Measurements from ENCODE around the gene ILF3. TPM values are rescaled to one million over a fixed set of nuclear protein-coding genes. Genes with fewer than 3 reads are reported as not detected.

The ILF3 gene
- total RNA-seq, 2 experiments from 2014 or later = 308 to 553 TPM

- Histone ChIP-seq H3K4me2 (ENCODE audit: low read length) (no peak overlapping the region), H3K79me2 (ENCODE audit: insufficient read depth, low read depth, low read length) (peaks cover 91% of the 10 kb centered on the region)
- CTCF ChIA-PET (ENCODE audit: unreplicated experiment) = no interaction called here
These were observed 42.2 kb upstream of the ILF3 start for GRCh38 chr19:10611907-10612306.

GRCh38 chr19:10612499-10613119 lies 41.5 kb upstream of the ILF3 start:
- peaks cover 91% of the 10 kb centered on the region for H3K79me2 ChIP-seq (ENCODE audit: insufficient read depth, low read depth, low read length)
- no peaks in the 10 kb centered on the region for H3K9me2 ChIP-seq (ENCODE audit: insufficient read depth, low read length)
- H3K27ac ChIP-seq (ENCODE audit: low read depth, low read length, poor library complexity, severe bottlenecking) = no peak overlapping the region
- H2AFZ ChIP-seq (ENCODE audit: low read length) = no peak overlapping the region
- no peak overlapping the region for H3K4me3 ChIP-seq (ENCODE audit: low read depth, low read length, poor library complexity, severe bottlenecking)
- intact Hi-C loops (cut with micrococcal nuclease; ENCODE audit: unreplicated experiment) = no loop called here
- TF ChIP-seq, protein P1, sequence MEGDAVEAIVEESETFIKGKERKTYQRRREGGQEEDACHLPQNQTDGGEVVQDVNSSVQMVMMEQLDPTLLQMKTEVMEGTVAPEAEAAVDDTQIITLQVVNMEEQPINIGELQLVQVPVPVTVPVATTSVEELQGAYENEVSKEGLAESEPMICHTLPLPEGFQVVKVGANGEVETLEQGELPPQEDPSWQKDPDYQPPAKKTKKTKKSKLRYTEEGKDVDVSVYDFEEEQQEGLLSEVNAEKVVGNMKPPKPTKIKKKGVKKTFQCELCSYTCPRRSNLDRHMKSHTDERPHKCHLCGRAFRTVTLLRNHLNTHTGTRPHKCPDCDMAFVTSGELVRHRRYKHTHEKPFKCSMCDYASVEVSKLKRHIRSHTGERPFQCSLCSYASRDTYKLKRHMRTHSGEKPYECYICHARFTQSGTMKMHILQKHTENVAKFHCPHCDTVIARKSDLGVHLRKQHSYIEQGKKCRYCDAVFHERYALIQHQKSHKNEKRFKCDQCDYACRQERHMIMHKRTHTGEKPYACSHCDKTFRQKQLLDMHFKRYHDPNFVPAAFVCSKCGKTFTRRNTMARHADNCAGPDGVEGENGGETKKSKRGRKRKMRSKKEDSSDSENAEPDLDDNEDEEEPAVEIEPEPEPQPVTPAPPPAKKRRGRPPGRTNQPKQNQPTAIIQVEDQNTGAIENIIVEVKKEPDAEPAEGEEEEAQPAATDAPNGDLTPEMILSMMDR (conservative IDR thresholded peaks at IDR 0.05; ENCODE audit: low read length) = no peak
- TF ChIP-seq EZH2phosphoT487 (IDR thresholded peaks at IDR 0.05; ENCODE audit: borderline replicate concordance, low read depth, low read length) = no peak
- ChIA-PET CTCF (ENCODE audit: unreplicated experiment) (no interaction called here), POLR2A (no interaction called here)
- H3K4me1 ChIP-seq (ENCODE audit: insufficient read depth, low read length, poor library complexity, severe bottlenecking) = peaks cover 7% of the 10 kb centered on the region
- no peaks in the 10 kb centered on the region for H3K9me3 ChIP-seq (ENCODE audit: low read length)
- H3K36me3 ChIP-seq (ENCODE audit: insufficient read depth, low read length) = peaks cover 57% of the 10 kb centered on the region
- peaks cover 3% of the 10 kb centered on the region; the same call in 1 of the 2 replicates for H4K20me1 ChIP-seq (ENCODE audit: insufficient read depth, low read length)
- H3K4me2 ChIP-seq (ENCODE audit: low read length) = no peak overlapping the region
- BruUV-seq (replicated peaks) = no TSS peak
- DNase-seq (ENCODE audit: low spot score) = no peak

More at GRCh38 chr19:10611907-10612306, 42.2 kb upstream of the ILF3 start:
- Histone ChIP-seq H3K27ac (ENCODE audit: low read depth, low read length, poor library complexity, severe bottlenecking) (no peak overlapping the region), H2AFZ (ENCODE audit: low read length) (no peak overlapping the region), H3K9me3 (ENCODE audit: low read length) (no peaks in the 10 kb centered on the region), H3K4me1 (ENCODE audit: insufficient read depth, low read length, poor library complexity, severe bottlenecking) (peaks cover 7% of the 10 kb centered on the region), H3K36me3 (ENCODE audit: insufficient read depth, low read length) (peaks cover 56% of the 10 kb centered on the region), H3K9me2 (ENCODE audit: insufficient read depth, low read length) (no peaks in the 10 kb centered on the region), H3K4me3 (ENCODE audit: low read depth, low read length, poor library complexity, severe bottlenecking) (no peak overlapping the region), H4K20me1 (ENCODE audit: insufficient read depth, low read length) (peaks cover 3% of the 10 kb centered on the region; the same call in 1 of the 2 replicates)
- no peak for DNase-seq (ENCODE audit: low spot score)
- POLR2A ChIA-PET = no interaction called here
- BruUV-seq (replicated peaks) = no TSS peak
- intact Hi-C loops (cut with micrococcal nuclease; ENCODE audit: unreplicated experiment) = no loop called here
- TF ChIP-seq, protein P1 (conservative IDR thresholded peaks at IDR 0.05; ENCODE audit: low read length) = no peak
- no peak for TF ChIP-seq EZH2phosphoT487 (IDR thresholded peaks at IDR 0.05; ENCODE audit: borderline replicate concordance, low read depth, low read length)

- peaks cover 75% of the 10 kb centered on the region for H3K36me3 ChIP-seq (ENCODE audit: insufficient read depth, low read length)
- no peaks in the 10 kb centered on the region for H3K9me3 ChIP-seq (ENCODE audit: low read length)
- H3K79me2 ChIP-seq (ENCODE audit: insufficient read depth, low read depth, low read length) = peaks cover 91% of the 10 kb centered on the region
- H3K27ac ChIP-seq (ENCODE audit: low read depth, low read length, poor library complexity, severe bottlenecking) = no peak overlapping the region
- ChIA-PET CTCF (ENCODE audit: unreplicated experiment) (no interaction called here), POLR2A (no interaction called here)
- TF ChIP-seq EZH2phosphoT487 (IDR thresholded peaks at IDR 0.05; ENCODE audit: borderline replicate concordance, low read depth, low read length) = no peak
- TF ChIP-seq, protein P1 (conservative IDR thresholded peaks at IDR 0.05; ENCODE audit: low read length) = no peak
- no peak for DNase-seq (ENCODE audit: low spot score)
- intact Hi-C loops (cut with micrococcal nuclease; ENCODE audit: unreplicated experiment) = no loop called here
- H3K4me1 ChIP-seq (ENCODE audit: insufficient read depth, low read length, poor library complexity, severe bottlenecking) = peaks cover 4% of the 10 kb centered on the region
- no TSS peak for BruUV-seq (replicated peaks)
- no peak overlapping the region for H3K4me3 ChIP-seq (ENCODE audit: low read depth, low read length, poor library complexity, severe bottlenecking)
- peaks cover 3% of the 10 kb centered on the region; the same call in 1 of the 2 replicates for H4K20me1 ChIP-seq (ENCODE audit: insufficient read depth, low read length)
- H2AFZ ChIP-seq (ENCODE audit: low read length) = no peak overlapping the region
- no peaks in the 10 kb centered on the region for H3K9me2 ChIP-seq (ENCODE audit: insufficient read depth, low read length)
- no peak overlapping the region for H3K4me2 ChIP-seq (ENCODE audit: low read length)
These were observed 38.6 kb upstream of the ILF3 start for GRCh38 chr19:10615429-10616023.

All from OCI-LY7 (cell line).